ENCODE results near the gene CD151. TPM values are rescaled to one million over a fixed set of nuclear protein-coding genes. Genes with fewer than 3 reads are reported as not detected.

The CD151 gene
- total and polyA plus RNA-seq, 2 experiments from 2014 or later = 62.9 to 109 TPM

GRCh38 chr11:836700-837099 is 3.9 kb downstream of the CD151 start:
- H3K9me3 Mint-ChIP-seq = no peaks in the 10 kb centered on the region

GRCh38 chr11:837189-837989 is 4.6 kb downstream of the CD151 start:
- Mint-ChIP-seq H3K9me3 (no peaks in the 10 kb centered on the region), H3K27me3 (ENCODE audit: insufficient read depth, low read depth, poor library complexity) (peaks cover 29% of the 10 kb centered on the region), H3K36me3 (ENCODE audit: low read depth) (peaks cover 38% of the 10 kb centered on the region), H3K4me3 (no peak overlapping the region), H3K27ac (no peak overlapping the region), H3K4me1 (peaks cover 29% of the 10 kb centered on the region)
- Histone ChIP-seq H3F3A (replicated peaks; ENCODE audit: low read depth) (peaks cover 26% of the 10 kb centered on the region), H3K4me1 (ENCODE audit: insufficient read depth) (peaks cover 18% of the 10 kb centered on the region), H3K36me3 (ENCODE audit: insufficient read depth) (peaks cover 6% of the 10 kb centered on the region; the same call in 1 of the 2 replicates), H3K4me2 (no peak overlapping the region), H3K27me3 (ENCODE audit: insufficient read depth) (peaks cover under 1% of the 10 kb centered on the region; the same call in 1 of the 2 replicates), H3K9me2 (ENCODE audit: insufficient read depth) (no peaks in the 10 kb centered on the region), H3K27ac (ENCODE audit: low read depth) (no peak overlapping the region), H4K20me1 (replicated peaks; ENCODE audit: insufficient read depth) (peaks cover 38% of the 10 kb centered on the region), H3K4me3 (no peak overlapping the region), H3K79me2 (replicated peaks; ENCODE audit: insufficient read depth) (peaks cover 23% of the 10 kb centered on the region), H2AFZ (no peak overlapping the region)
- ATAC-seq = no peak
- no peak for DNase-seq (ENCODE audit: low spot score)
- no peak for TF ChIP-seq CTCF (conservative IDR thresholded peaks at IDR 0.05; ENCODE audit: low read depth in 2 of 2)
- no peak for TF ChIP-seq ZNF331 (CRISPR knock-in tag; IDR thresholded peaks at IDR 0.05; ENCODE audit: low read depth)
- no peak for TF ChIP-seq ETS1 (IDR thresholded peaks at IDR 0.05)
- no peak for TF ChIP-seq JUNB (IDR thresholded peaks at IDR 0.05; ENCODE audit: unreplicated experiment)
- TF ChIP-seq EZH2 (IDR thresholded peaks at IDR 0.05; ENCODE audit: low read depth, unreplicated experiment) = no peak
- no peak for TF ChIP-seq REST (IDR thresholded peaks at IDR 0.05; ENCODE audit: unreplicated experiment)

More at GRCh38 chr11:836700-837099, 3.9 kb downstream of the CD151 start:
- H3K27me3 Mint-ChIP-seq (ENCODE audit: insufficient read depth, low read depth, poor library complexity) = peaks cover 36% of the 10 kb centered on the region
- ATAC-seq = no peak
- peaks cover 38% of the 10 kb centered on the region for H3K36me3 Mint-ChIP-seq (ENCODE audit: low read depth)
- Histone ChIP-seq H3K4me1 (ENCODE audit: insufficient read depth) (peaks cover 23% of the 10 kb centered on the region), H3K79me2 (replicated peaks; ENCODE audit: insufficient read depth) (peaks cover 17% of the 10 kb centered on the region), H3K36me3 (ENCODE audit: insufficient read depth) (peaks cover 6% of the 10 kb centered on the region; the same call in 1 of the 2 replicates), H2AFZ (no peak overlapping the region), H3K27ac (ENCODE audit: low read depth) (no peak overlapping the region), H3K27me3 (ENCODE audit: insufficient read depth) (peaks cover 7% of the 10 kb centered on the region), H3F3A (replicated peaks; ENCODE audit: low read depth) (peaks cover 29% of the 10 kb centered on the region), H3K4me3 (no peak overlapping the region), H3K4me2 (no peak overlapping the region), H4K20me1 (replicated peaks; ENCODE audit: insufficient read depth) (peaks cover 35% of the 10 kb centered on the region), H3K9me2 (ENCODE audit: insufficient read depth) (no peaks in the 10 kb centered on the region)
- no peak overlapping the region for H3K4me3 Mint-ChIP-seq
- H3K27ac Mint-ChIP-seq = no peak overlapping the region
- TF ChIP-seq CTCF (conservative IDR thresholded peaks at IDR 0.05; ENCODE audit: low read depth in 2 of 2) = no peak
- TF ChIP-seq ZNF331 (CRISPR knock-in tag; IDR thresholded peaks at IDR 0.05; ENCODE audit: low read depth) = no peak
- H3K4me1 Mint-ChIP-seq = peaks cover 34% of the 10 kb centered on the region
- DNase-seq (ENCODE audit: low spot score) = no peak
